ENCODE results near the gene USP12.
"Not testable (repeated sequence)": the region's sequence is repeated elsewhere in the genome, so short reads cannot be mapped to it uniquely, and the experiment has no call there.

USP12 gene

GRCh38 chr13:27118428-27119054, 53.1 kb downstream of the USP12 start:
- DNase-seq: no peak

DNA sequence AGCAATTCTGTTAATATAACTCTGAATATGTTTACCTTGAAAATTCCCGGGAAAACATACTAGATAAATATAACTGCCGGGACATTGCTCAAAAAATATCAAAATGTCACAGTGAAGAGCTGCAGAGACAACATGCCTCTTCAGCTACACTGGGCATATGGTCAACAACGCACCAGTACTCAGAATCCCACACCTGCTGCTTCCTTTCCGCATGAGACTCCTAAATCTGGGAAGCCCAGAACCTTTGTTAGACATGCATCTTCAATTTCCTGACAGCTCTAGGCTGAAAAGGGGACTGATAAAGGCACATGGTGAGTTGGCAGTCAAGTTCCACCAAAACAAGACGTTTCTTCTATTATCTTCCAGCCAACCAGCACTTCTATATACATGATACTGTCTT, 53.7 kb downstream of the USP12 start:
- no peak for DNase-seq

DNA sequence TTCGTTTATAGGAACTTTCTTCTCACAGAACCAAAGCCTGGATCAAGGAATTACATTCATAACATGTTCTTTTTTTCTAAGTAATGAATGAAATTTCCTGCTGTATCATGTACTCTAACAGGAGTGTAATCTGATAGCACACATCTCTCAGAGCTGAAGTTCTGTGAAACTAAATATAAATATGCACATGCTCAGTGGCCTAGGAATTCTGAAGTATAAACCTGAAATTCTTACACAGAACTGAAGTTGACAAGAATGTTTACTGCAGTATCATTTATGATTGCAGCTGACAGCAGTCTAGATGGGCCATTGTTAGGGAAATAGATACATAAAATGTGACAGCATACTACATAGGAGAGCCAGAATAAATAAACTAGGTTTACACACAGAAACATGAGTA, 54.5 kb downstream of the USP12 start:
- DNase-seq: no peak

GRCh38 chr13:27113436-27113835, 58.2 kb downstream of the USP12 start:
- DNase-seq: no peak

GRCh38 chr13:27112006-27112405, 59.6 kb downstream of the USP12 start:
- DNase-seq: no peak

DNA sequence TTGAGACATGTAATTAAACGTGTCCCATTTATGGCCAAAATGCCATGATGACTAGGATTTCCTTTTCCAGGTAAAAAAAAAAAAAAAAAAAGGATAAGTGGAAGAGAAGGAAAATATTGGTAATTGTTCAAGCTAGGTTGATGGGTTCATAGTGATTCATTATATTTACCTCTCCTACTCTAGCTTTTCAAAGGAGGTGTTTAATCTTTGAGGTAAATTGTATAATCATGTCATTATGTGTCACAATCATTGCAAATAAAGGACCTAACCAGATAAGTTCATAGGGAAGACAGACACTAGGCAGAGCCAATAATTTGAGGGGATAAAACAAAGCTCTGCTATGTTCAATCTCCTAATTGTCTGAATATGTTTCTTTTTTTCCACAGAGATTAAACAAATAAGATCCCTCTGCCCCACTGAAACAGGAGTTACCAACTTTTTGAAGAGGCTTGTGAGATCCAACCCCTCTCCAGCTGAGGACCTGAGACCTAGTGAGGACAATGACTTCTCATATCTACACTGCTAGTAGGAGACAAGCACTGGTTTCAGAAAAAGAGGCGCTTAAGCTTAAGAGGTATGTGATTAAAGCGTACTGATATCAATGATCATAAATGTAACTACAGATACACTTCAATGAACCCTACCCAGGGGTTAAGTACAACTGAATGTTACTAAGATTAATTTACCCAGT, 61.4 kb downstream of the USP12 start:
- no peak for DNase-seq

GRCh38 chr13:27106144-27106543, 65.5 kb downstream of the USP12 start:
- no peak for DNase-seq

DNA sequence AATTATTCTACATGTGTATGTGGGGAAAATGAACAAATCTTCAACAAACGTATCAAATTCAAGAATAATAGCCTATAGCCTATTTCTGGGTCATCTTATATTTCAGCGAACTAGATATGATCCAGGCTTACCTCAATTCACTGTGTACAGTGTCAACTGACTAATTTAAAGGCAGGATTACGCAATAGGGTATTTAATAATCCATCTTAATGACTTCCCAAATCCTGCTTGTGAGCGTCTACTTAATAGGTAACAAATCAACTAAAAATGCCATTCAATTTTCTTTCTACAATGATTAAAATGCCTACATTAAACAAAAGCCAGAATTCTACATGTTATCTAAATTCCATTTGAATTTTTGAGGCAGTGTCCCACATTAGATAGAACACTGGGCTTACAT, 67.0 kb downstream of the USP12 start:
- no peak for DNase-seq

DNA sequence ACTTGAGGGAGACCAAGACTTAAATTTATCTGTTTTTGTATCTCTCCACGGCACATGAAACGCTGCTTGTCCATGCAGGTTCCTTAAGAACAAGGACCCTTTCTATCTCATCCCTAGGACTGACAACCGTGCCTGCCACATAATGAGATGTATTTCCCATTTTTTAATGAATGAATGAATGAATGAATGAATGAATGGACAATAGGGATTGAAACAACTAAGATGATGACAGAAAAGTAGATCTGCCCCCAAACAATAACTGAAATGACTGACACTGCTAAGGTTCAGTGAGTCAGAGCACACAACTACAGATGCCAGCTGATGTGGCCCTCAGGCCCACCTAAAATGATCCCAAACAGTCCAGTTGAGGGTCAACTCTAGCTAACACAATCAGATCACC, 69.8 kb downstream of the USP12 start:
- no peak for DNase-seq

- no peak for DNase-seq
Measured at GRCh38 chr13:27101289-27101688, 70.3 kb downstream of the USP12 start.

DNA sequence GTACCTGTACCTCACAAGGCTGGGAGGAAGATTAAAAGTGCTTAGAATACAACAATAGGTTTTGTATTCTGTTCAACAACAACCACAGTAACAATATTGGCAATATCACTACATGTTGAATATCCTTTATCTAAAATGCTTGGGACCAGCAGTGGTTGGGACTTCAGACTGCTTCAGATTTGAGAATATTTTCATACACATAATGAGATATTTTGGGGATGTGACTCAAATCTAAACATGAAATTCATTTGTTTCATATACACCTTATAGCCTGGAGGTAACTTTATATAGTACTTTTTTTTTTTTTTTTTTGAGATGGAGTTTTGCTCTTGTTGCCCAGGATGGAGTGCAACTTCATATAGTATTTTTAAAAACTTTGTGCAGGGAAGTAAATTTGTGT, 73.9 kb downstream of the USP12 start:
- no peak for DNase-seq

DNA sequence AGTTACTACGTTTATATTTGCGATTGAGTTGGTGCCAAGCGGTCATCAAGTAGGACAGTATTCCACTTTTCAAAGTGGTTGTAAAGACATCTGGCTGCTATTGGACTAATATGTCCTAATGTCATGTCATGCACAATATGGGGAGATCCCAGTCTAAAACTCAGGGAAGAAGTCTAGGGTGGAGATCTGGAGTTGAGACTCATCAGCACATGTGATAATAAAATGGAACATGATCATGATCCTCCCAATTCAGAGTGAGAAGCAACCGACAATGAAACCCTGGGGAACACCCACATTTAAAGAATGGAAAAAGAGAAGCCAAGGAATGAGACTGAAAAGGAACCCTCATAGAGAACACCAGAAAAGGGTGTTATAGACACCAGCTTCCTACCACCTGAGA, 80.2 kb downstream of the USP12 start:
- DNase-seq: no peak

DNA sequence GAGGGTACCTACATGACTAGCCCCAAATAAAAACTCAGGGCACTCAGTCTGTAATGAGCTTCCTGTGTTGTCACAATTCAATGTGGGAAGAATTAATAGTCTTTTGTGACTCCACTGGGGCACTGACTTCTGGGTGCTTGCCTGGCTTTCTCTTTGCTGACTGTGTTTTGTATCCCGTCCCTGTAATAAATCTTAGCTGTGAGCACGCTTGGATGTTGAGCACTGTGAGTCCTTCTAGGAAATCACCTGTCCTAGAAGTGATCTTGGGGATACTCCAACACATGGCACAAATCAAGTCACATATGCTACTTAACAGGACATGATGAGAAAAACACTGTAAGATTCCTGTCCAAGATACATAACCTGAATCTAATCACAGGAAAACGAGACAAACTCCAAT, 83.0 kb downstream of the USP12 start:
- DNase-seq: no peak

- DNase-seq: no peak
Measured at GRCh38 chr13:27086599-27087265, 84.9 kb downstream of the USP12 start.

DNA sequence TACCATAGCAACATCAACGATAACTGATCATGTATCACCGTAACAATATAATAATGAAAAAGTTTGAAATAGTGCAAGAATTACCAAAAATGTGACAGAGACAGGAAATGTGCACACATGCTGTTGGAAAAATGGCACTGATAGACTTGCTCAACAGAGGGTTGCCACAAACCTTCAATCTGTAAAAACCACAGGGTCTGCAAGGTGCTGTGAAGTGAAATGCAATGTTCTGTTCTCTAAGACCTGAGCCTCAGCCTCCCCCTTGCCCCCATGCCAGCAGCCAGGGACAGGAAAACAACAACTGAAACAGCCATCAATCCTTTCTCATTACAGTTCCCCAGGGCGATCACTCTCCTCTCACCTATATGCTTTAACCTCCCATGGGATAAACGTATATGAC, 88.4 kb downstream of the USP12 start:
- no peak for DNase-seq

DNA sequence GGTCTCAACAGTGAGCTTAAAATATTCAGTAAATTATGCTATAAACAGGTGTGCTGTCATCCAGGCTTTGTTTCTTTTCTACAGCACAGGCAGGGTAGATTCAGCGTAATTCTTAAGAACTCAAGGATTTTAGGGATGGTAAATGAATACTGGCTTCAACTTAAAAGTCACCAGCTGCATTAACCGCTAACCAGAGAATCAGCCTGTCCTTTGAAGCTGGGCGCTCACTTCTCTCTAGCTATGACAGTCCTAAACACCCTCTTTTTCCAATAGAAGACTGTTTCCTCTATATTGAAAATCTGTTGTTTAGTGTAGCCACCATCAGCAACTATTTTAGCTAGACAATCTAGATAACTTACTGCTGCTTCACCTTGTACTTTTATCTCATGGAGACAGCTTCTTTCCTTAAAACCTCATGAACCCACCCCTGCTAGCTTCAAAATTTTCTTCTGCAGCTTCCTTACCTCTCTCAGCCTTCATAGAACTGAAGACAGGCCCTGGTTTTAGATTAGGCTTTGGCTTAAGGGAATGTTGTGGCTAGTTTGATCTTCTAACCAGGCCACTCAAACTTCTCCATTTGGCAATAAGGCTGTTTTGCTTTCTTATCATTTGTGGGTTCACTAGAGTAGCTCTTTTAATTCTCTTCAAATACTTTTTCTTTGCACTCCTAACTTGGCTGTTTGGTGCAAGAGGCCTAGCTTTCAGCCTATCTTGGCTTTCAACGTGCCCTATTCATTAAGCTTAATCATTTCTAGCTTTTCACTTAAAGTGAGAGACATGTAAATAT, 89.5 kb downstream of the USP12 start:
- DNase-seq: no peak

- DNase-seq: no peak
Measured at GRCh38 chr13:27080018-27080948, 91.3 kb downstream of the USP12 start.

DNA sequence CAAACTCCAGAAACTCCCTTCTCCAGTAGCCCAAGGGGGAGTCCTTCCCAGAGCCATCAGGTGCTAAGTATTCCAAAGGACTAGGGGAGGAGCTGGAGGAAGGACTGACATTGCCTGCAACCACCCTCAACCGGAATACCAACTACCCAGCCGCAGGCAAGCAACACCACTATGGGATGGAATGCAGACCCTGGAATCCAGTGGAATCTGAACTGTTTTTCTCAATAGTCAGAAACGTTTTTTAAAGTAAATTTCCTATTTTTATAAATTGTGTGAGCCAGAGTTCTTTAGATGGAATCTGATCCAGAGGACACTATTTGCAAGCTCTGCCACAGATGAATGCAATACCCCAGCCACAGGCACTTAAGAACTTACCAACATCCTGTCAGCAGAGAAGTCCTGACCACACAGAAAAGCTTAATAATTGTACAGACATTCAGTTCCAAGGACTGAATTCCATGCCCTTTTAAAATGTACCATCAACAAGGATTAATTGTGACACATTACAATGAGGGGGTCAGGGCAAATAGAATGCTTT, 92.1 kb downstream of the USP12 start:
- DNase-seq: no peak

DNA sequence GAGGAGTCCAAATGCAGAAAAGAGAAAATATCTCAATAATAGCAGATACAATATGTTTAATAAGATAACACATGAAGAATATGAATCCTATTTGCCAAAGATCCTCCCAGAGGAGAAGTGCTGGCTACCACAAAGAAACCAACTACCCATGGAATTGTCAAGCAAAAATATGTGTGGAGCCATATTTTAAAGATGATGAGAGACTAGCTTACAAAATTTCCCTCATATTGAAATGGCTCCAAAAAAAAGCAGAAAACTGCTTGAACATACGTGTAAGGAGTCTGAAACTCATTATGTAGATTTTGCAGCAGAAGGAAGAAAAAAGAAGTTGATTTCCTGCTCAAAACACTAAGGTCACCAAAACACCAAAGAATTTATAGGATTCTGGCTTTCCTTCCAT, 94.2 kb downstream of the USP12 start:
- DNase-seq: no peak

DNA sequence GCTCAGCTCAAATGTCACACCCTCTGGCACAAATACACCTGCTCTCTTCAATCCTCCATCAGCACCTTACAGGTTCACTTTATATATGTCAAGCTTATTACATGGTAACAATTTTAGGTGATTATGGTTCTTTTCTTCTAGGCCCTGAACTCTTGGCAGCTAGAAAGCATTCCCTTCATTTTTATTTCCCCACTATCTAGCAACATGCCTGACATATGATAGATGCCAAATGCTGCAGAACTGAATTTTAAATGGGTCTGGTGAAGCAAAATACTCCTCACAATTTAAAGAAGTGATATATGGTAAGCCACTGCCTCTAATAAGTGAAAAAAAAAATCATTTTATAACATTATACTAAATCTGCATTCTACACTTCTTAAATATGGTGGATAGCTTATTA, 95.2 kb downstream of the USP12 start:
- DNase-seq: peak; percentile 74

- DNase-seq: no peak
Measured at GRCh38 chr13:27073186-27073585, 98.4 kb downstream of the USP12 start.

GRCh38 chr13:27066123-27066522, 105.5 kb downstream of the USP12 start:
- not testable (repeated sequence) for DNase-seq

Measured in NCI-H1105 treated with DMSO at 0.1 percent for 48 hours (cell line).